ENCODE results near the gene RAB36.
A peak's percentile ranks its signal among the peaks of the same experiment; 100 is the strongest.

RAB36 gene

GRCh38 chr22:23206915-23207314 is 61.6 kb downstream of the RAB36 start:
- intact Hi-C loops (cut with DNase I; ENCODE audit: low total_unique reads), result no loop called here
- Histone ChIP-seq H3K4me3 (no peak overlapping the region), H3K27ac (peak overlapping the region in 1 of 2 donors; percentile 4), H3K4me1 (peaks cover 0 to 54% (median 31%) of the 10 kb centered on the region in 4 donors), H3K27me3 (no peaks in the 10 kb centered on the region), H3K9me3 (no peaks in the 10 kb centered on the region), H3K36me3 (peaks cover 0 to 4% (median 0%) of the 10 kb centered on the region in 3 donors)
- no peak for TF ChIP-seq CTCF (IDR thresholded peaks at IDR 0.05)
- DNase-seq, result no peak

GRCh38 chr22:23207729-23208393 is 62.6 kb downstream of the RAB36 start:
- intact Hi-C loops (cut with DNase I; ENCODE audit: low total_unique reads), result no loop called here
- no peak overlapping the region for H3K27ac ChIP-seq
- peaks cover 0 to 4% (median 0%) of the 10 kb centered on the region in 3 donors for H3K36me3 ChIP-seq

GRCh38 chr22:23210428-23211170 is 65.3 kb downstream of the RAB36 start:
- intact Hi-C loops (cut with DNase I; ENCODE audit: low total_unique reads), result no loop called here
- Histone ChIP-seq H3K27me3 (no peaks in the 10 kb centered on the region), H3K9me3 (no peaks in the 10 kb centered on the region), H3K27ac (no peak overlapping the region), H3K4me3 (no peak overlapping the region), H3K4me1 (peaks cover 0 to 60% (median 27%) of the 10 kb centered on the region in 4 donors), H3K36me3 (peaks cover 0 to 4% (median 0%) of the 10 kb centered on the region in 3 donors)
- TF ChIP-seq CTCF (IDR thresholded peaks at IDR 0.05), result no peak
- no peak for DNase-seq

More at GRCh38 chr22:23207729-23208393, 62.6 kb downstream of the RAB36 start:
- TF ChIP-seq CTCF (IDR thresholded peaks at IDR 0.05), result no peak
- DNase-seq, result no peak
- Histone ChIP-seq H3K9me3 (no peaks in the 10 kb centered on the region), H3K27me3 (no peaks in the 10 kb centered on the region), H3K4me3 (no peak overlapping the region), H3K4me1 (peaks cover 0 to 60% (median 36%) of the 10 kb centered on the region in 4 donors)

GRCh38 chr22:23211622-23212021 is 66.3 kb downstream of the RAB36 start:
- Histone ChIP-seq H3K4me3 (no peak overlapping the region), H3K27ac (peak overlapping the region in 1 of 2 donors; percentile 11), H3K9me3 (no peaks in the 10 kb centered on the region), H3K4me1 (peaks cover 0 to 60% (median 30%) of the 10 kb centered on the region in 4 donors), H3K27me3 (no peaks in the 10 kb centered on the region), H3K36me3 (peaks cover 0 to 4% (median 0%) of the 10 kb centered on the region in 3 donors)
- intact Hi-C loops (cut with DNase I; ENCODE audit: low total_unique reads), result no loop called here
- TF ChIP-seq CTCF (IDR thresholded peaks at IDR 0.05), result no peak
- no peak for DNase-seq

GRCh38 chr22:23212061-23213021 is 67.1 kb downstream of the RAB36 start:
- H3K27me3 ChIP-seq, result no peaks in the 10 kb centered on the region
- TF ChIP-seq CTCF (IDR thresholded peaks at IDR 0.05), result no peak
- no peak for DNase-seq
- H3K4me3 ChIP-seq, result no peak overlapping the region
- peaks cover 0 to 4% (median 0%) of the 10 kb centered on the region in 3 donors for H3K36me3 ChIP-seq
- intact Hi-C loops (cut with DNase I; ENCODE audit: low total_unique reads), result no loop called here
- no peaks in the 10 kb centered on the region for H3K9me3 ChIP-seq
- H3K4me1 ChIP-seq, result peaks cover 2 to 65% (median 37%) of the 10 kb centered on the region in 4 donors
- peak overlapping the region in 1 of 2 donors; percentile 11 for H3K27ac ChIP-seq
